HCT116 (cell line): ENCODE data around the gene CPNE7. TPM values are rescaled to one million over a fixed set of nuclear protein-coding genes. Genes with fewer than 3 reads are reported as not detected.

Experiments
- ATAC-seq: fragments of 200-7000 bp; cut with Tn5 transposase; 2 replicates; pipeline ENCODE4 v1.9.1; 2020; ENCODE audit warnings: mild to moderate bottlenecking, moderate library complexity
- BruUV-seq: library from RNA; stranded (reverse); fragments of 400-500 nt; replicated peaks from 2 replicates; lab custom pipeline; 2021; lab: Mats Ljungman, UMichigan
- CTCF ChIA-PET: fragments of 300-600 bp; sonication (Branson Sonifier 250); formaldehyde crosslinking; loops from one replicate; lab custom pipeline; 2021; ENCODE audit warnings: antibody characterized with exemption; lab: Charles Lee
- POLR2A ChIA-PET: fragments of 300-600, 350-600 bp; sonication (Branson Sonifier 250); formaldehyde crosslinking; loops from one replicate; lab custom pipeline; 2021; ENCODE audit warnings: antibody characterized with exemption; lab: Charles Lee
- RAD21 ChIA-PET, 2 experiments: fragments of 300-600 bp; sonication (Branson Sonifier 250); formaldehyde crosslinking; loops; one replicate each; lab custom pipeline; 2023; ENCODE audit warnings: low total read pairs in 2 of 2; ENCODE audit not compliant: uncharacterized antibody in 2 of 2, unreplicated experiment in 2 of 2, low non-redundant PET in 1 of 2; lab: Charles Lee
- DNase-seq: peaks from one replicate; pipeline ENCODE4 v3.0.0-alpha.2; 2010; ENCODE audit warnings: low read depth, low spot score
- H2AFZ ChIP-seq: fragments of 200-600 bp; shearing (Covaris generic), sonication (generic); 2 replicates; pipeline ENCODE4 v1.6.1; 2017; ENCODE audit warnings: low read depth, mixed run types, mixed read lengths, antibody characterized with exemption, low read length; ENCODE audit not compliant: poor library complexity, severe bottlenecking
- H3K27ac ChIP-seq: 2 replicates; pipeline ENCODE4 v1.5.1; 2012; ENCODE audit warnings: low read depth, low read length
- H3K27me3 ChIP-seq: fragments of 200-600 bp; sonication (generic); 2 replicates; pipeline ENCODE4 v1.6.1; 2016; ENCODE audit warnings: mixed run types, low read length, mixed read lengths; ENCODE audit not compliant: insufficient read depth
- H3K36me3 ChIP-seq, 2 experiments: fragments of 200-500 bp in 1 of 2; fragments of 200-600 bp in 1 of 2; sonication (Bioruptor generic) in 1 of 2; sonication (generic) in 1 of 2; 2 replicates each; pipeline versions ENCODE4 v1.5.1 to v1.6.1; 2014 to 2016; ENCODE audit warnings: low read length in 2 of 2, inconsistent platforms in 1 of 2, mixed read lengths in 1 of 2, mixed run types in 1 of 2; ENCODE audit not compliant: insufficient read depth in 2 of 2, control insufficient read depth in 1 of 2
- H3K4me1 ChIP-seq, 2 experiments: fragments of 200-600 bp in 1 of 2; sonication (generic) in 1 of 2; 2 replicates each; pipeline versions ENCODE4 v1.5.1 to v1.6.1; 2012 to 2017; ENCODE audit warnings: low read length in 2 of 2, inconsistent platforms in 1 of 2, mild to moderate bottlenecking in 1 of 2, mixed read lengths in 1 of 2, mixed run types in 1 of 2, moderate library complexity in 1 of 2; ENCODE audit not compliant: insufficient read depth in 2 of 2, control insufficient read depth in 1 of 2
- H3K4me2 ChIP-seq: fragments of 200-600 bp; sonication (generic); 2 replicates; pipeline ENCODE4 v1.6.1; 2017; ENCODE audit warnings: mixed run types, low read length, mixed read lengths
- H3K4me3 ChIP-seq, 2 experiments: fragments of 200-600 bp in 1 of 2; sonication (generic) in 1 of 2; replicated peaks in 1 of 2; 2 replicates each; pipeline ENCODE4 v1.5.1; 2011 to 2016; ENCODE audit warnings: low read length in 2 of 2, control low read depth in 1 of 2, low read depth in 1 of 2, mild to moderate bottlenecking in 1 of 2, mixed read lengths in 1 of 2, mixed run types in 1 of 2
- H3K79me2 ChIP-seq: fragments of 200-600 bp; sonication (generic); 2 replicates; pipeline ENCODE4 v1.6.1; 2017; ENCODE audit warnings: mild to moderate bottlenecking, mixed run types, low read length, moderate library complexity, mixed read lengths; ENCODE audit not compliant: insufficient read depth
- H3K9ac ChIP-seq: fragments of 200-600 bp; sonication (generic); 2 replicates; pipeline ENCODE4 v1.6.1; 2016; ENCODE audit warnings: low read length, mixed read lengths
- H3K9me2 ChIP-seq: fragments of 200-600 bp; sonication (generic), shearing (Covaris generic); 2 replicates; pipeline ENCODE4 v1.6.1; 2017; ENCODE audit warnings: mixed run types, mild to moderate bottlenecking, moderate library complexity; ENCODE audit not compliant: insufficient read depth
- H3K9me3 ChIP-seq, 2 experiments: fragments of 200-500 bp in 1 of 2; fragments of 200-600 bp in 1 of 2; sonication (Bioruptor generic) in 1 of 2; sonication (generic) in 1 of 2; 2 replicates each; pipeline ENCODE4 v1.6.1; 2014 to 2017; ENCODE audit warnings: low read length in 2 of 2, mixed read lengths in 2 of 2, inconsistent platforms in 1 of 2, low read depth in 1 of 2, mild to moderate bottlenecking in 1 of 2, mixed run types in 1 of 2, moderate library complexity in 1 of 2; ENCODE audit not compliant: control insufficient read depth in 1 of 2, insufficient read depth in 1 of 2
- H4K20me1 ChIP-seq: fragments of 200-600 bp; sonication (generic), shearing (Covaris generic); 2 replicates; pipeline ENCODE4 v1.6.1; 2017; ENCODE audit warnings: mixed run types, mild to moderate bottlenecking, moderate library complexity; ENCODE audit not compliant: insufficient read depth
- ATF3 ChIP-seq: IDR thresholded peaks from 2 replicates; pipeline ENCODE4 v1.6.1; 2012
- CBX3 ChIP-seq: IDR thresholded peaks from 2 replicates; pipeline ENCODE4 v1.6.1; 2012; ENCODE audit warnings: low read depth
- EGR1 ChIP-seq: IDR thresholded peaks from 2 replicates; pipeline ENCODE4 v1.6.1; 2012; ENCODE audit warnings: low read depth
- EZH2 ChIP-seq: fragments of 200-600 bp; sonication (generic); IDR thresholded peaks from 2 replicates; pipeline ENCODE4 v1.6.1; 2017; ENCODE audit warnings: antibody characterized with exemption, mixed run types
- EZH2phosphoT487 ChIP-seq: fragments of 200-600 bp; IDR thresholded peaks from 2 replicates; pipeline ENCODE4 v1.6.1; 2018; ENCODE audit warnings: antibody characterized with exemption, borderline replicate concordance
- MAX ChIP-seq: IDR thresholded peaks from 2 replicates; pipeline ENCODE4 v1.6.1; 2012
- POLR2AphosphoS5 ChIP-seq: IDR thresholded peaks from 2 replicates; pipeline ENCODE4 v1.6.1; 2011; ENCODE audit warnings: mild to moderate bottlenecking, low read depth, low read length, moderate library complexity
- RAD21 ChIP-seq: IDR thresholded peaks from 2 replicates; pipeline ENCODE4 v1.6.1; 2012; ENCODE audit warnings: low read depth, mild to moderate bottlenecking
- REST ChIP-seq: IDR thresholded peaks from 2 replicates; pipeline ENCODE4 v1.6.1; 2012; ENCODE audit warnings: low read depth
- SRF ChIP-seq: IDR thresholded peaks from 2 replicates; pipeline ENCODE4 v1.6.1; 2012; ENCODE audit warnings: low read depth
- TCF7L2 ChIP-seq: IDR thresholded peaks from 2 replicates; pipeline ENCODE4 v1.7.0; 2011; ENCODE audit warnings: borderline replicate concordance, inconsistent platforms; ENCODE audit not compliant: insufficient read depth, insufficient read length; ENCODE audit errors: extremely low read depth
- YY1 ChIP-seq: IDR thresholded peaks from 2 replicates; pipeline ENCODE4 v1.6.1; 2011; ENCODE audit warnings: low read length, low read depth, moderate library complexity, mild to moderate bottlenecking; ENCODE audit not compliant: insufficient replicate concordance; ENCODE audit errors: extremely low read depth
- ZBTB33 ChIP-seq: IDR thresholded peaks from 2 replicates; pipeline ENCODE4 v1.6.1; 2011; ENCODE audit warnings: mild to moderate bottlenecking, low read length, moderate library complexity; ENCODE audit not compliant: insufficient replicate concordance; ENCODE audit errors: extremely low read depth
- ZFX ChIP-seq: fragments of 450-650 bp; IDR thresholded peaks from 2 replicates; pipeline ENCODE4 v1.6.1; 2017
- ZNF274 ChIP-seq: fragments of 200-500 bp; sonication (Bioruptor generic); IDR thresholded peaks from 2 replicates; pipeline ENCODE4 v1.6.1; 2014; ENCODE audit warnings: mild to moderate bottlenecking, low read depth, low read length, inconsistent platforms
- intact Hi-C: fragments of 100-400 bp; cut with micrococcal nuclease; formaldehyde crosslinking; loops from 2 replicates; pipeline ENCODE4 v1.10.0; 2022
- total RNA-seq: library from RNA; stranded (reverse); gene quantifications from one replicate; pipeline ENCODE4 v1.2.1, GENCODE V29; 2021; ENCODE audit not compliant: unreplicated experiment

The CPNE7 gene
- total RNA-seq, 1 experiment from 2014 or later = 201 TPM

- ChIA-PET POLR2A (interaction anchor here (0.7 to 1.8 kb wide), 6 partner anchors 13 to 385 kb away, joined by 3 to 6 read pairs (median 3); partner anchors contain the start of genes CHMP1A and SPATA33), CTCF (interaction anchor here (1.0 to 2.0 kb wide), 7 partner anchors 11 to 40 kb away, joined by 3 to 10 read pairs (median 4); partner anchors contain the start of gene DPEP1), RAD21 (interaction anchor here in 1 of 2 experiments (0.6 to 0.7 kb wide), 2 partner anchors 15 to 25 kb away, joined by 3 read pairs; no protein-coding TSS in a partner anchor)
- Histone ChIP-seq H3K9ac (peak overlapping the region; percentile 31), H3K4me2 (peak overlapping the region; percentile 83), H3K27me3 (no peaks in the 10 kb centered on the region), H3K4me3 (peak overlapping the region; percentile 19 to 49), H4K20me1 (no peaks in the 10 kb centered on the region), H3K9me3 (no peaks in the 10 kb centered on the region), H3K4me1 (peaks cover 28 to 52% of the 10 kb centered on the region in 2 experiments), H3K79me2 (no peaks in the 10 kb centered on the region), H3K27ac (peak overlapping the region; percentile 43), H2AFZ (peak overlapping the region; percentile 27), H3K9me2 (no peaks in the 10 kb centered on the region), H3K36me3 (no peaks in the 10 kb centered on the region)
- no TSS peak for BruUV-seq
- DNase-seq = peak; percentile 24
- TF ChIP-seq CBX3 = no peak
- TF ChIP-seq ATF3 = no peak
- no peak for TF ChIP-seq YY1
- no peak for TF ChIP-seq MAX
- TF ChIP-seq SRF = no peak
- TF ChIP-seq ZNF274 = no peak
- TF ChIP-seq TCF7L2 = peak; percentile 66
- TF ChIP-seq POLR2AphosphoS5 = peak; percentile 31; the same call in 1 of the 2 replicates
- TF ChIP-seq ZBTB33 = no peak
- no peak for TF ChIP-seq REST
- TF ChIP-seq EGR1 = no peak
- TF ChIP-seq EZH2 = no peak
- TF ChIP-seq EZH2phosphoT487 = no peak
- TF ChIP-seq RAD21 = no peak
- TF ChIP-seq ZFX = no peak
- peak; percentile 71 for ATAC-seq
- intact Hi-C loops = no loop called here
Observed at GRCh38 chr16:89602273-89602951, 26.9 kb downstream of the CPNE7 start.
